ENCODE results near the gene AGTPBP1.
A peak's percentile ranks its signal among the peaks of the same experiment; 100 is the strongest.
"Not testable (repeated sequence)": the region's sequence is repeated elsewhere in the genome, so short reads cannot be mapped to it uniquely, and the experiment has no call there.

AGTPBP1 gene

DNA sequence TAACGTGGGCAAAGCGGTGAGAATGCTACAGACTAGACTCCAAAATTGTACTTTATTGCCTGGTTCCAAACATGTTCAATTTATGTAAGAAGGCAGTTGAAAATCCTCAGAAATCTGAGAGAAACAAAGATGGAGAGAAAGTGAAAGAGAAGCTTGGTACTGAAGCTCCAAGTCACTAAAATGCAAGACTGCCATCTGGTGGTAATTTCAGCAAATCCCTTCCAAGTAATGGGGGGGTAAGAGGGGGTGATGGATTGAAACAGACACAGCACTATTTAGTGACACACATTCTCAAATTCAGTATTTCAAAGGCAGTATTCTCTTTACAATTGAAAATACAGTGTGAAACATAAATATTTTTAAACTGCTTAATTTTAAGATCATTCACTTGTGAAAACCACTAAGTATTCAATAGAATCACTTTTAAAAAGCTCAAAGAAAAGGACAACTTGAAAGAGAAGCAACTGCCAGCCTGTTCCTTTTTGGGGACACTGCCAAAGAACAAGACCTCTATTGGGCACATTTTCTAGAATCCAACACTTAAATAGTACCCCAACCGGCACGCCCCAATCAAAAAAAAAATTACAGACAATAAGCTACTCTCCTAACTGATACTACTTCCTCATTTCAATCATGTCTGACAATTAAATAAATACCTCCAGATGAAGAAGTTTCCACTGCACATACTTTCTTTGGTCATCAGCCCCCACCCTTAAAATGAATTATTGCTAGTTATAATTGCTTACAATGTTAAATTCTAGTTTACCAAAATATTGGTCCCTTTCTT lies 131.5 kb downstream of the AGTPBP1 start:
- no peak for DNase-seq

DNA sequence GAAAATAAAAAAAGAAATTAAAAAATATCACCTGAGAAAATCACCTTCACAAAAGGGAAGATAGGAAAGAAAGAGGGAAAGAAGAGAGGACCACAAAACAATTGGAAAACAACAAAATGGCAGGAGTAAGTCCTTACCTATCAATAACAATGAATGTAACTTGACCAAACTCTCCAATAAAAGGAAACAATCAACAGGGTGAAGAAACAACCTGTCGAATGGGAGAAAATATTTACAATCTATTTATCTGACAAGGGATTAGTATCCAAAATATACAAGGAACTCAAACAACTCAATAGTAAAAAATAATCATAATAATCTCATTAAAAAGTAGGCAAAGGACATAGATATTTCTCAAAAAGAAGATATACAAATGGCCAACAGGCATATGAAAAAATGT lies 135.8 kb downstream of the AGTPBP1 start:
- no peak for DNase-seq

DNA sequence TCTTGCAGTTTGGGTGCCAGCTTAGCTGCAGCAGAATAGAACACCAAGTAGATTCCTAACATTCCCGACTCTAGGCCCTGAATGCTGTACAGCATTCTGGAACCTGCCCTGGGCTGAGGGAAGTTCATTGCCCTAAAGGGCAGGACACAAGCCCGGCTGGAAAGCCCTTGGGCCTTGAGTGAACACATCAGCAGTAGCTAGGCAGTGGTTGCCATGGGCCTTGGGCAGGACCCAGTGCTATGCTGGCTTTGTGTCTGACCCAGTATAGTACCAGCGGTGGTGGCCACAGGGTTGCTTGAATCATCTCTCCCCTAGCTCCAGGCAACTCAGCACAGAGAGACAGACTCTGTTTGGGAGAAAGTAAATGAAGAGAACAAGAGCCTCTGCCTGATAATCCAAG lies 137.8 kb downstream of the AGTPBP1 start:
- DNase-seq: no peak

DNA sequence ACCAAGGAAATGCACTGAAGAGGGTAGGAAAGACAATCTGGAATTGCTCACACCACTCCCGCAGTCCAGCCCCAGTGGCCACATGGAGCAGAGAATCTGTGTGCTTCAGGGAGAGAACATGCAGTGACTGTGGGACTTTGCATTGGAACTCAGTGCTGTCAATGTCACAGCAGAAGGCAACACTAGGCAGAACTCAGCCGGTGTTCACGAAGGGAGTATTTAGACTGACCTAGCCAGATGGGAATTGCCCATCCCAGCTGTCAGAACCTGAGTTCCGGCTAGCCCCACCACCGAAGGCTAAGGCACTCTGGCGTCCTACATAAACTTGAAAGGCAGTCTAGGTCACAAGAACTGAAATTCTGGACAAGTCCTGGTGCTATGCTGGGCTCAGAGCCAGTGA lies 139.0 kb downstream of the AGTPBP1 start:
- DNase-seq: no peak

DNA sequence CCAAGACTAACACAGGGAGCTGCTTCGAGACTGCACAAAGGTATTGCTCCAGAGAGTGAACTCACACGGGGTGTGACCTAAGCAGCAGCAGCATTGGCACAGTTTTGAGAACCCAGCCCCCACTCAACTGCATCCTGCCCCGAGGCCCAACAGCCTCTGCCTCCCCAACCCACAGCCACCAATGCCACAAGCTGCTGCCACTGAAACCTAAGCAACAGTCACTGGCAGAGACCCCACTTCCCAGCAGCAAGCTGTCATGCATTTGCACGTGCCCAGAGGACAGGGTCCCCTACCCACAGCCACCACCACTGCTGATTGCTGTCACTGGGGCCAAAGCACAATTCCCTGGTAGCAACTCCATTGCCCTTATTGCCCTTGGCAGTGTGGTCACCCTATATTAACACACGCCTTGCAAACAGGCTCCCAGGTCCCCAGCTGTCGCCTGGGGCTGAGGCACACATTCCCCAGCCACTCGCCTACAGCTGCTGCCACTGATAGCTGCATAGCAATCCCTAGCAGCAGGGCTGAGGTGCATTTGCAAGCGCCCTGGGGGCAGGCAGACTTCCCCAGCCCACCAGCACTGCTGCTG lies 141.0 kb downstream of the AGTPBP1 start:
- DNase-seq: no peak

DNA sequence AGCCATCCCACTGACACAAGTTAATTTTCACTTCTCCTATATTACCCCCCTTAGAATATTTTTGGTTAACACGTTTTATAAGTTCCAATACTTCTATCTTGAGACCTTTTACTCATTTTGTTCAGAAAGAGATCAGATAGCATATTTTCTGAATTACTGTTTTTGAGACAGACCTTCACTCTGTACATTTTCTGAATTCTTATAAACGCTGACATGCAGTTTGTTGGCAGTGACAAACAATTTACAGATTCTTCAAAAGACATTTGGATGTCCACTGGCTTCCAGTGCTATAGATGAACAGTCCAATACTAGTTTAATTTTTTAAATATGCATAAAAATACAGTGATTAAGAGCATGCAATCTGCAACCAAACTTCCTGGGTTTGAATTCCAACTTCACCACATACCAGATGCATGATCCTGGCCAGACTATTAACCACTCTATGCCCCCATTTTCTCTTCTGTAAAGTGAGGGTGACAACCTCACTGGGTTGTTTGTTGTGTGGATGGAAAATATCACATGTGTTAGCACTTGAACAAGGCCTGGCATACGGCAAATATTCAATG lies 142.1 kb downstream of the AGTPBP1 start:
- no peak for DNase-seq

DNA sequence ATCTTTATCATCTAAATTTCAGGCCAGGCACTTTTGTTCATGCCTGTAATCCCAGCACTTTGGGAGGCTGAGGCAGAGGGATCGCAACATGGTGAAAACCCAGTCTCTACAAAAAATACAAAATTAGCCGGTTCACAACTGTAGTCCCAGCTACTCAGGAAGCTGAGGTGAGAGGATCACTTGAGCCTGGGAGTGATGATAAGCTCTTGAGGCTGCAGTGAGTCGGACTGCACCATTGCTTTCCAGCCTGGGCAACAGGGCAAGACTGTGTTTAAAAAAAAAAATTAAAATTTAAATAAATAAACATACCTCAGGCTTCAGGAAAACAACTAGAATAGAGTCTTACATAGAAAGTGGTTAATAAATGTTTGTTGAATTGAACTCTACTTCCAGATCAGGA lies 147.4 kb downstream of the AGTPBP1 start:
- DNase-seq: no peak

DNA sequence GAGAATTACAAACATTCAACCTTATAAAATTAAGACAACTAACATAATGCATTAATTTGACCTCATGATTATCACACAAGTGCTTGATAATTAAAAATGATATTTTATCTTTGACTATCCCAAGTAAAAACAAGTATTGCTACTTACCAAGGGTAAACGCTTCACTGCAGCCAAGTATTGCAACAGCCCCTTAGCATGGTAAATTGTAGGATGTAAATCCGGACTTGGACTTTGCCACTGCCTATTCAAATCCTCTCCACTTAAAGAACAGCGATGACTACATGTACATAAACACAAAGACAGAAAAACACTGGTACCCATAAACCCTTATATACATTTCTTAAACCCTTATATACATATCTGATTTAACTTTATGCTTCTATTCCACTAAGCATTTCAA lies 155.1 kb downstream of the AGTPBP1 start:
- no peak for DNase-seq

DNA sequence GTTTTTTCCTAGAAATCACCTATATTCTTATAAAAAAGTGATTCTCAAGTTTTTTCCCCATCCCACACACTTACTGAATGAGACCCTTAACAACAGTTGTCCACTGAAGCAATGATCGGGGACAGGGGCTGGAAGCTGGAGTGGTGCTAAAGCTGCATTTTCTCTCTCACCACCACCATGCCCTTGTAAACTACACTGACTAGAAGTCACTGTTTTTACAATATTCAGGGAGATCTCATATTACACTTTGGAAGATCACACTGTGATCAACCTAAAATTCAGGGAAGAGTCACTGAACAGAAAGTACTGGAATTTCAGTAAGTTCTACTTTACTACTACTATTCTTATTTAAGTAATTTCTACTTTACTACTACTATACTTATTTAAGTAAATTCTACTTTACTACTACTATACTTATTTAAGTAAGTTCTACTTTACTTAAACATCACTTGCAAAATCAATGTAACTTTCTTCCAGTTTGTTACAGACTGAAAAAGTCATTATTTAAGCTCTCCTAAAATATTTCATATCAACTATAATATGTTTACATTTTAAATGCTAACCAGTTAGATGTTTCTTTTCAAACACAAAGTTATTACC lies 164.3 kb downstream of the AGTPBP1 start:
- DNase-seq: no peak

DNA sequence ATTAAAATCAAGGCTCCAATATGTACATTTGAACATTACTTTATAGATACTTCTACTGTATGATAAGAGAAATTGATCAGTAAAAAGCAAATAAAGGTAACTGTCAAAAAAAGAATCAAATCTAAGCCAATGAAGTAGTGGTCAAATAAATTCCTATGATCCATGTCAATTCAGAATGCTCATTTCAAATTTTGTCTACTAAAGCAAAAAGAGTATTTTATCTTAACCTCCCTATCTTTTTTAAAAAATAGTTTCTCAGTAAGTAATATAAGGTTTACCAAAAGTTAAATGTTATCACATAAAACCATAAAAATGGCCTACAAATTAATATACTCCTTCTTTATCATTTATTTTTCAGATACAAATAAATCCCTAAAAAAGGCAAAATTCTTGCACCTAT lies 165.9 kb downstream of the AGTPBP1 start:
- DNase-seq: no peak

DNA sequence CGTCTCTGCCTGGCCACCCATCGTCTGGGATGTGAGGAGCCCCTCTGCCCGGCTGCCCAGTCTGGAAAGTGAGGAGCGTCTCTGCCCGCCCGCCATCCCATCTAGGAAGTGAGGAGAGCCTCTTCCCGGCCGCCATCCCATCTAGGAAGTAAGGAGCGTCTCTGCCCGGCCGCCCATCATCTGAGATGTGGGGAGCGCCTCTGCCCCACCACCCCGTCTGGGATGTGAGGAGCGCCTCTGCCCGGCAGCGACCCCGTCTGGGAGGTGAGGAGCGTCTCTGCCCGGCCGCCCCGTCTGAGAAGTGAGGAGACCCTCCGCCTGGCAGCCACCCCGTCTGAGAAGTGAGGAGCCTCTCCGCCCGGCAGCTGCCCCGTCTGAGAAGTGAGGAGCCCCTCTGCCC lies 168.2 kb downstream of the AGTPBP1 start:
- not testable (repeated sequence) for DNase-seq

DNA sequence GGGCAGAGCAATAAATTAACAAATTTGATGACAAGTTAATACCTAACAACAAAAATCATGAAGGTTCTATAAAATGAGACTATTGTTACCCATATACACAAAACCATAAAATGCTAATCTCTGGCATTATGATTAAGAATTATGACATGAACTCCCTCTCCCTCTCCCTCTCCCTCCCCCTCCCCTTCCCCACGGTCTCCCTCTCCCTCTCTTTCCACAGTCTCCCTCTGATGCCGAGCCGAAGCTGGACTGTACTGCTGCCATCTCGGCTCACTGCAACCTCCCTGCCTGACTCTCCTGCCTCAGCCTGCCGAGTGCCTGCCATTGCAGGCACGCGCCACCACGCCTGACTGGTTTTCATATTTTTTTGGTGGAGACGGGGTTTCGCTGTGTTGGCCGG lies 168.8 kb downstream of the AGTPBP1 start:
- not testable (repeated sequence) for DNase-seq

DNA sequence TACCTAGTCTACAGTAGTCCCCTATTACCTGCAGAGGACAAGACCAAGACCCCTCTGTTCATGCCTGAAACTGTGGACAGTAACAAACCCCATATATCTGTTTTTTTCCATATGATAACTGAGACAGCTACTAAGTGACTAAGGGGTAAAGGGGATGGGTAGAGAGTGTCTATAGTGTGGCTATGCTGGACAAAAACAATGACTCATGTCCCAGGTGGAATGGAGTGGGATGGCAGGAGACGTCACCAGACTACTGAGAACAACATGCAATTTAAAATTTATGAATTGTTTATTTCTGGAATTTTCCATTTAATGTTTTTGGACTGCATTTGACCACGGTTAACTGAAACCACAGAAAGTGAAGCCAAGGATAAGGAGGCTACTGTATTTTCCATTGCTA lies 171.8 kb downstream of the AGTPBP1 start:
- DNase-seq: no peak

DNA sequence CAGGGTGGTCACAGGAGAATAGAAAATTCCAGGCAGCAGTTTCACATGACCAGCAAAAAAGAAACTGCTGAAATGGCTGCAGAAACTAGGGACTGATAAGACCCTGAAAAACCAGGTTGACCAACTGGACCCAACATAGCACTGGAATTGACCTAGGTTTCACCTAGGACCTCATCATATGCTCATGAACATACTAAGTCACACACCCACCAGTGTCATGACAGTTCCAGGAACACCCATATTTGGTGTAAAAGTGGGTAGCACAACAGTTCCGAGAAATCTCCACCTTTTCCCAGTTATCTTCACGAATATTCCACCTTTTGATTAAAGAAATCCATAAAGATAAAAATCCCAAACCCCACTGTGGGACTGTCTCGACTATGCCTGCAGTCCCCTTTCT lies 182.2 kb downstream of the AGTPBP1 start:
- DNase-seq: no peak

DNA sequence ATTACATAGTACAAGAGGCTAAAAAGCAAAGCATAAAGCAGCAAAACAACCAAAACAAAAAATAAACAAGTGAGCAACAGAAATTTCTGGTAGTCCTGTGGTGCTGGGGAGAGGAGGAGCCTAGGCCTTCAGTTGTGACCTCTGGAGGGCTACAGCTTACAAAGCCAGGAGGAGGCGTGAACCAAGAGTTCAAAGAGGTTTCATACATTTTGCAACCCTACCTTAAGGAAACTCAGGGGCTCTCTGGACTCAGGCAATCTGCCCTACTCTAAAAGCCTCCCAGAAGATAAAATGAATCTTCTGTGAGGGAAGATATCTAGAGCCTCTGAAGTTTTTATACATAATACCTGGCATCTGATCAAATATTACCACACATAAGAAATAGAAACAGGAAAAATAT lies 187.4 kb downstream of the AGTPBP1 start:
- DNase-seq: no peak

DNA sequence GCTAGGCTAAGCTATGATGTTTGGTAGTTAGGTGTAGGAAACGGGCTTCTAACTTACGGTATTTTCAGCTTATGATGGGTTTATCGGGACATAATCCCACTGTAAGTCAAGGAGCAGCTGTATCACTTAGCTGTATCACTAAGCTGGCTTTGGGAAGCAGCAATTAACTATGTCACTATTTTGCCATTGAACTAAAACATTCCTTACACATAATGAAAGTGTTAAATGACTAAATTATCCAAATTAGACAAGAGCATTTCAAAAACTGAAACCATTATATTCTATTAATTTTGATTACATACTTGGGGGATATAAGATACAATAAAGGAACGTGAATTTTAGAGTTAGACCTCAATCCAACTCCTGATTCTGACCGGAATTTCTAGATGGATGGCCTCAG lies 188.3 kb downstream of the AGTPBP1 start:
- no peak for DNase-seq

DNA sequence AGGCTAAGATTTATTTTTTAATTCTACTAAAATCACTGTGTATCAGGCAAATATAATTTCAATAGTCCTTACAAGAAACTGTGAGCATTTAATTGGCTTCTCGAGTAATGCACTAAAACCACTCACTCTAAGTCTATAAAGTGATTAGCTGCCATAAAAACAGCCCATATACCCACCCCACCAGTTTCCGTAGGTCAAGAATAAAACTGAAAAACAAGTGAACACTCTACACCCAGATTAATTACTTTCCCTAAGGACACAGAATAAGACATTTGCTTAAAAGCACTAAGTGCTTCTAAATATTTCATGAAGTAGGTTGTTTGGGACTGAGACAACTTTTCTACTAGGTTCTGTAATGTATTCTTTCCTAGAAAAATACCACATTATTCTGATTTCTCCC lies 194.2 kb downstream of the AGTPBP1 start:
- no peak for DNase-seq

DNA sequence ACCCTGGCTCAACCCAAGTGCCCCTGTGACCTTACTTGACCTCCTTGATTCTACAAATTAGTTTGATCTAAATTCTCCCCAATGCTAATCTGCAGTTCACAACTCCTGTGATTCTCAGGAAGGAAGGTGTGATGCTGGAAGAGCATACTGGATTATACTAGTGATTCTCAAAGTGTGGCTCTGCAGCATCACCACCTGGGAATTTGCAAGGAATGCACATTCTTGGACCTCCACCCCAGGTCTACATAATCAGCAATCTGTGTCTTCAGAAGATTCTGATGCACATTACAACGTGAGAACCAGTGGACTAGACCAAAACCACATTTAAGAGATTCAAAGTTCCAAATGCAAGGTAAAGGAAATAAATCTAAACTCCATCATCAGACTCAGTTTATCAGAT lies 198.6 kb downstream of the AGTPBP1 start:
- no peak for DNase-seq

DNA sequence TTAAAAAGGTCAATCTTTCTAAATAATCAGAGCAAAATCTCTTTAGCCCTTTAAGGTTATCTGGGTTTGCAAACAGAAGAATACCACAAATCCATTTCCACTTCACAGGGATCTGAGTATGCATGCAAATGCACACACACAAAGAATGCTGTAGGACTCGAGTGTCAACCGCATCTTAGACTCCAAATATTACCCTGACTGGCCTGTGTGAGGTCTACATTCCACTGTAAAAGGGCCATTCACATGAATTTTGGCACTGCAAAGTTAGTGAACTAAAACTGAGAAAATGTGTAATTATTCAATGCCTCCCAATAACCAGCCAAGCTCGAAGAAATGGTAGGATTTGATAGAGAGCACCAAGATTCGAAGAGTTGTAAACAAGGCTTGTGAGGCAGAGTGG lies 199.9 kb downstream of the AGTPBP1 start:
- no peak for DNase-seq

DNA sequence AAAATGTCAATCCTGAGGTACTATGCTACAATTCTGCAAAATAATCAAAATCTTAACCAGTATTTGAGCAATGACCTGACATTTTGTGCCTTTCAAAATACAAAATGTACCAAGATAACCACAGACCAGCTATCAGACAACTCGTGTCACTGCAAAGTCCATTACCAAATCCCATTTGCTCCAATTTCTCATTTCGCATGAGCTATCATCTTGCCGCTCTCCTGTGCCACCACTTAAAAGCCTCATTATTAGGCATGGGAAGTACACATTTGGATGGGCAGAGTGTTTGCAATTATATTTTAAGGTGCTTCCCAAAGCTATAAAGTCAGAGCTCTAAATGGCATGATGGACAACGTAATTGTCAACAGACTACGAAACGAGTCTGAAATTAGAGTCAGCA lies 205.2 kb downstream of the AGTPBP1 start:
- DNase-seq: no peak

DNA sequence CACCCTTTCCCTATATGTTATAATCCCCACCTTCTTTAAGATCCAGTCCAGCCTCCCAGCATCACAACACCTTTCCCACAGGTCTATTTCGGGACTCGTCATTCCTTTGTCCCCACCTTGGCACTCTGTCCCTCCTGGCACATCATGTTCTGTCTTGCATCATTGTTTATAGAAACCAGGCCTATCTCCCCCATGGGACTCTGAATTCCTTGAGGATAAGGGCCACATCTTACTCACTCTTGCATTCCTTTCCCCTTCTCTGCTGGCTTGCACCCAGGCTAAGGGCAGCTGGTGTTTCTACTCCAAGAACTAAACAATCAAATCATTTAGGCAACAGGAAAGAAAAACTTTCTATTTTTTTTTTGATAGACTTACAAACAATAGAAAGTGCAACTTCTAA lies 205.7 kb downstream of the AGTPBP1 start:
- DNase-seq: no peak

DNA sequence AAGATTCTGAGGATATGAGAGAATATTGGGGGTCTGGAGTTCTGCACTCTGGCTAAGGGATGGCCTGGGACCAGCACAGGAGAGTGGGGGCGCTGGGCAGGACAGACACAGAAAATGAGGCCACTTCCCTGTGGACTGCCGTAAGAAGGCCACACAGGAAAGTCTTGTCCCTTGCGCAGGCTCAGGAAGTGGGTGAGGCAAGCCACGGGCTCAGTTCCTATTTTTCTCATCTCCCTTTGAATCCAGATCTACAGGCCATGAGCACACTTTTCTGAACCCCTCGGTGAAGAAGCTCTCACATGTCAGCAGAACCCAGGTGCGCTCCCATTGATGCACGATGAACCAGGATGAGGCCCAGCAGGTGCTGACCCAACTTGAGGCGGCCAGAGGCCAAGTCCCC lies 207.4 kb downstream of the AGTPBP1 start:
- DNase-seq: peak; percentile 17

DNA sequence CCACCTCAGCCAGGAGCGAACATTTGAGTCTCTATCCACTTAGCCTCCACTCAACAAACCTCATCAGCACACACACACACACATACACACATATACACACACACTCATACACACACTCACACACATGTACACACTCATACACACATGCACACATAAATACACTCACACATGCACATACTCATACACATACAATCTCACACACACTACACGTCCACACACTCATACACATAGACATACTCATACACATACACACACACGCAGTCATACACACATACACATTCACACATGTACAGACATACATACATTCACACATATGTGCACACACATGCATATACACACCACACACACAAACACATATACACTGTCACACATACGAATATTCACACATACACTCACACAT lies 208.2 kb downstream of the AGTPBP1 start:
- DNase-seq: no peak

DNA sequence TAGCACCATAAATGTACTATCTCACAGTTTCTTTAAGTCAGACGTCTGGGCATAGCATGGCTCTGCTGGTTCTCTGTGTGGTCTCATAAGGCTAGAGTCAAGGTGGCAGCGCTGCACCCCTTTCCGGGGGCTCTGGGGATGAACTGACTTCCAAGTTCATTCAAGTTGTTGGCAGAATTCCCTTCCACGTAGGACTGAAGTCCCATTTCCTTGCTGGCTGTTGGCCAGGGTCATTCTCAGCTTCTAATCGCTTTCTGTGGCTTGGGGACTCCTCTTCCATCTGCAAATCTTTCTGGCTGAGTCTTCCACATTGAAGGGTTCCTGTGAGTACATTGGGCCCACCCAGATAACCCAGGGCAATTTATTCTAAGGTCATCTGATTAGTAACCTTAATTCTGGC lies 211.0 kb downstream of the AGTPBP1 start:
- DNase-seq: no peak

All from GF-D8 (cell line).